Smooth muscle cell of the coronary artery (primary cell): Measurements from ENCODE around the gene BACH1. TPM values are rescaled to one million over a fixed set of nuclear protein-coding genes. Genes with fewer than 3 reads are reported as not detected.

Experiments
- total RNA-seq: library from RNA; depleted of rRNA; stranded (reverse); fragments of >200 nt; gene quantifications from 2 replicates; pipeline ENCODE4 v1.2.3, GENCODE V29; 2014; ENCODE audit warnings: low replicate concordance

BACH1 gene
- 71.9 and 97.5 TPM in 2 replicates for total RNA-seq

GRCh38 chr21:29298348-29299045 is at the start of gene BACH1:
Gene BACH1 (plus strand): TSS chr21:29298922. CDS start chr21:29321281, 22,359 bp downstream.

Other genes starting within 250 kb of the BACH1 start
- 119 and 187 TPM in 2 replicates for gene CCT8, start 225.3 kb upstream of the BACH1 start, total RNA-seq
- gene MAP3K7CL, start 168.3 kb upstream of the BACH1 start, total RNA-seq, result 38.0 and 90.5 TPM in 2 replicates